ENCODE results near the gene ERBB2. TPM values are rescaled to one million over a fixed set of nuclear protein-coding genes. Genes with fewer than 3 reads are reported as not detected.

Gene ERBB2
- total and polyA plus RNA-seq, 10 of the 15 experiments (the other 5 are each of a cell fraction or from before 2014, with no cell fraction given) = 0.39 to 7.0 (median 4.3) TPM

DNA sequence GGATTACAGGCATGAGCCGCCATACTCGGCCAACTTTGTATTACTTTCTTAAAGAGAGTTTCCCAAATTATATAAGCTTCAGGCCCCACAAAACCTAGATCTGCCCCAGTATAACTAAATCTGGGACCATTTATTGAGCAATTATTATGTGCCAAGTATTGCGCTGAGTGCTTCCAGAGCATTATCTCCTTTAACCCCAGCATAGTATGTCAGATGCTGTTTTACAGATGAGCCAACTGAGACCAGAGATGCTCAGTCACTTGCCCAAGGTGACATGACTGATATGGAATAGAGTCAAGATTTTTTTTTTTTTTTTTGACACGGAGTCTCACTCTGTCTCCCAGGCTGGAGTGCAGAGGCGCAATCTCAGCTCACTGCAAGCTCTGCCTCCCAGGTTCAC lies 1.9 kb upstream of the ERBB2 start:
- ChIA-PET RAD21 (ENCODE audit: unreplicated experiment) (no interaction called here), SMC1A (ENCODE audit: uncharacterized antibody, unreplicated experiment) (no interaction called here), POLR2A (interaction anchor here (0.7 kb wide), 2 partner anchors 633 to 797 kb away, joined by 4 read pairs; no protein-coding TSS in a partner anchor), CTCF (interaction anchor here (0.7 kb wide), 1 partner anchor 50 kb away, joined by 3 read pairs; no protein-coding TSS in a partner anchor)
- H3K27ac ChIP-seq (ENCODE audit: control insufficient read depth, insufficient read depth) = no peak overlapping the region
- H3K36me3 ChIP-seq (ENCODE audit: control insufficient read depth in 2 of 2, insufficient read depth in 2 of 2, low read length in 1 of 2) = no peaks in the 10 kb centered on the region
- no peak overlapping the region for H3K4me3 ChIP-seq
- in situ Hi-C loops (cut with MboI) = no loop called here
- H3K4me1 ChIP-seq (ENCODE audit: control insufficient read depth, insufficient read depth, low read length) = no peaks in the 10 kb centered on the region; the same call in 1 of the 2 replicates
- no peak overlapping the region for H2AFZ ChIP-seq (ENCODE audit: control insufficient read depth, low read depth, low read length)
- WGBS (ENCODE audit: insufficient coverage, insufficient replicate concordance, low lambda C conversion rate, missing lambda C conversion rate) = 98% methylated on average over 5 of the region's 5 CpGs
- no peaks in the 10 kb centered on the region for H3K9me3 ChIP-seq (replicated peaks; ENCODE audit: control insufficient read depth, insufficient read depth, low read length)
- peaks cover 0 to 7% of the 10 kb centered on the region in 2 experiments; a peak in 2 of 4 replicates for H3K27me3 ChIP-seq (replicated peaks in 1 of 2; ENCODE audit: control insufficient read depth in 2 of 2, insufficient read depth in 2 of 2, low read length in 1 of 2)
- H3K9ac ChIP-seq (ENCODE audit: control insufficient read depth, insufficient read depth, low read length) = no peak overlapping the region
- H3K4me2 ChIP-seq (ENCODE audit: control insufficient read depth, insufficient read depth) = no peak overlapping the region
- no peak for FAIRE-seq
- BruUV-seq (replicated peaks) = no TSS peak
- intact Hi-C loops (cut with micrococcal nuclease; ENCODE audit: unreplicated experiment) = no loop called here
- no peaks in the 10 kb centered on the region for H3K79me2 ChIP-seq (ENCODE audit: control insufficient read depth, insufficient read depth, low read length)
- no peaks in the 10 kb centered on the region for H4K20me1 ChIP-seq (ENCODE audit: control insufficient read depth, insufficient read depth)
- TF ChIP-seq MYC (IDR thresholded peaks at IDR 0.05; ENCODE audit: insufficient read depth, insufficient read length, insufficient replicate concordance, low read length, severe bottlenecking) (no peak), MTA3 (IDR thresholded peaks at IDR 0.05; ENCODE audit: borderline replicate concordance, low read length) (no peak), RCOR1 (conservative IDR thresholded peaks at IDR 0.05; ENCODE audit: low read depth, low read length) (no peak), TBL1XR1 (IDR thresholded peaks at IDR 0.05; ENCODE audit: low read depth, low read length) (no peak), POU2F2 (IDR thresholded peaks at IDR 0.05; ENCODE audit: borderline replicate concordance, low read depth, low read length) (no peak), SRF (IDR thresholded peaks at IDR 0.05; ENCODE audit: low read depth in 2 of 2, low read length in 2 of 2) (no peak), ZBED1 (IDR thresholded peaks at IDR 0.05; ENCODE audit: borderline replicate concordance) (no peak)
- TF ChIP-seq, protein P1, sequence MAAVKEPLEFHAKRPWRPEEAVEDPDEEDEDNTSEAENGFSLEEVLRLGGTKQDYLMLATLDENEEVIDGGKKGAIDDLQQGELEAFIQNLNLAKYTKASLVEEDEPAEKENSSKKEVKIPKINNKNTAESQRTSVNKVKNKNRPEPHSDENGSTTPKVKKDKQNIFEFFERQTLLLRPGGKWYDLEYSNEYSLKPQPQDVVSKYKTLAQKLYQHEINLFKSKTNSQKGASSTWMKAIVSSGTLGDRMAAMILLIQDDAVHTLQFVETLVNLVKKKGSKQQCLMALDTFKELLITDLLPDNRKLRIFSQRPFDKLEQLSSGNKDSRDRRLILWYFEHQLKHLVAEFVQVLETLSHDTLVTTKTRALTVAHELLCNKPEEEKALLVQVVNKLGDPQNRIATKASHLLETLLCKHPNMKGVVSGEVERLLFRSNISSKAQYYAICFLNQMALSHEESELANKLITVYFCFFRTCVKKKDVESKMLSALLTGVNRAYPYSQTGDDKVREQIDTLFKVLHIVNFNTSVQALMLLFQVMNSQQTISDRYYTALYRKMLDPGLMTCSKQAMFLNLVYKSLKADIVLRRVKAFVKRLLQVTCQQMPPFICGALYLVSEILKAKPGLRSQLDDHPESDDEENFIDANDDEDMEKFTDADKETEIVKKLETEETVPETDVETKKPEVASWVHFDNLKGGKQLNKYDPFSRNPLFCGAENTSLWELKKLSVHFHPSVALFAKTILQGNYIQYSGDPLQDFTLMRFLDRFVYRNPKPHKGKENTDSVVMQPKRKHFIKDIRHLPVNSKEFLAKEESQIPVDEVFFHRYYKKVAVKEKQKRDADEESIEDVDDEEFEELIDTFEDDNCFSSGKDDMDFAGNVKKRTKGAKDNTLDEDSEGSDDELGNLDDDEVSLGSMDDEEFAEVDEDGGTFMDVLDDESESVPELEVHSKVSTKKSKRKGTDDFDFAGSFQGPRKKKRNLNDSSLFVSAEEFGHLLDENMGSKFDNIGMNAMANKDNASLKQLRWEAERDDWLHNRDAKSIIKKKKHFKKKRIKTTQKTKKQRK (IDR thresholded peaks at IDR 0.05; ENCODE audit: low read depth, low read length) = no peak
- TF ChIP-seq, protein P2, sequence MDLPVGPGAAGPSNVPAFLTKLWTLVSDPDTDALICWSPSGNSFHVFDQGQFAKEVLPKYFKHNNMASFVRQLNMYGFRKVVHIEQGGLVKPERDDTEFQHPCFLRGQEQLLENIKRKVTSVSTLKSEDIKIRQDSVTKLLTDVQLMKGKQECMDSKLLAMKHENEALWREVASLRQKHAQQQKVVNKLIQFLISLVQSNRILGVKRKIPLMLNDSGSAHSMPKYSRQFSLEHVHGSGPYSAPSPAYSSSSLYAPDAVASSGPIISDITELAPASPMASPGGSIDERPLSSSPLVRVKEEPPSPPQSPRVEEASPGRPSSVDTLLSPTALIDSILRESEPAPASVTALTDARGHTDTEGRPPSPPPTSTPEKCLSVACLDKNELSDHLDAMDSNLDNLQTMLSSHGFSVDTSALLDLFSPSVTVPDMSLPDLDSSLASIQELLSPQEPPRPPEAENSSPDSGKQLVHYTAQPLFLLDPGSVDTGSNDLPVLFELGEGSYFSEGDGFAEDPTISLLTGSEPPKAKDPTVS (IDR thresholded peaks at IDR 0.05; ENCODE audit: low read depth, low read length) = no peak
- TF ChIP-seq, protein P3, sequence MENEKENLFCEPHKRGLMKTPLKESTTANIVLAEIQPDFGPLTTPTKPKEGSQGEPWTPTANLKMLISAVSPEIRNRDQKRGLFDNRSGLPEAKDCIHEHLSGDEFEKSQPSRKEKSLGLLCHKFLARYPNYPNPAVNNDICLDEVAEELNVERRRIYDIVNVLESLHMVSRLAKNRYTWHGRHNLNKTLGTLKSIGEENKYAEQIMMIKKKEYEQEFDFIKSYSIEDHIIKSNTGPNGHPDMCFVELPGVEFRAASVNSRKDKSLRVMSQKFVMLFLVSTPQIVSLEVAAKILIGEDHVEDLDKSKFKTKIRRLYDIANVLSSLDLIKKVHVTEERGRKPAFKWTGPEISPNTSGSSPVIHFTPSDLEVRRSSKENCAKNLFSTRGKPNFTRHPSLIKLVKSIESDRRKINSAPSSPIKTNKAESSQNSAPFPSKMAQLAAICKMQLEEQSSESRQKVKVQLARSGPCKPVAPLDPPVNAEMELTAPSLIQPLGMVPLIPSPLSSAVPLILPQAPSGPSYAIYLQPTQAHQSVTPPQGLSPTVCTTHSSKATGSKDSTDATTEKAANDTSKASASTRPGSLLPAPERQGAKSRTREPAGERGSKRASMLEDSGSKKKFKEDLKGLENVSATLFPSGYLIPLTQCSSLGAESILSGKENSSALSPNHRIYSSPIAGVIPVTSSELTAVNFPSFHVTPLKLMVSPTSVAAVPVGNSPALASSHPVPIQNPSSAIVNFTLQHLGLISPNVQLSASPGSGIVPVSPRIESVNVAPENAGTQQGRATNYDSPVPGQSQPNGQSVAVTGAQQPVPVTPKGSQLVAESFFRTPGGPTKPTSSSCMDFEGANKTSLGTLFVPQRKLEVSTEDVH (IDR thresholded peaks at IDR 0.05; ENCODE audit: low read depth, partially characterized antibody) = no peak
- no peak for ATAC-seq
- no peak for DNase-seq (ENCODE audit: low read depth, low spot score)
